GM18511 (cell line): ENCODE data around the gene SP1.
"Not testable (repeated sequence)": the region's sequence is repeated elsewhere in the genome, so short reads cannot be mapped to it uniquely, and the experiment has no call there.

Experiments
- ATAC-seq: cut with Tn5 transposase; IDR thresholded peaks from one replicate; pipeline ENCODE4 v1.9.1; 2021; ENCODE audit warnings: mild to moderate bottlenecking, moderate library complexity; ENCODE audit not compliant: unreplicated experiment

SP1 gene

DNA sequence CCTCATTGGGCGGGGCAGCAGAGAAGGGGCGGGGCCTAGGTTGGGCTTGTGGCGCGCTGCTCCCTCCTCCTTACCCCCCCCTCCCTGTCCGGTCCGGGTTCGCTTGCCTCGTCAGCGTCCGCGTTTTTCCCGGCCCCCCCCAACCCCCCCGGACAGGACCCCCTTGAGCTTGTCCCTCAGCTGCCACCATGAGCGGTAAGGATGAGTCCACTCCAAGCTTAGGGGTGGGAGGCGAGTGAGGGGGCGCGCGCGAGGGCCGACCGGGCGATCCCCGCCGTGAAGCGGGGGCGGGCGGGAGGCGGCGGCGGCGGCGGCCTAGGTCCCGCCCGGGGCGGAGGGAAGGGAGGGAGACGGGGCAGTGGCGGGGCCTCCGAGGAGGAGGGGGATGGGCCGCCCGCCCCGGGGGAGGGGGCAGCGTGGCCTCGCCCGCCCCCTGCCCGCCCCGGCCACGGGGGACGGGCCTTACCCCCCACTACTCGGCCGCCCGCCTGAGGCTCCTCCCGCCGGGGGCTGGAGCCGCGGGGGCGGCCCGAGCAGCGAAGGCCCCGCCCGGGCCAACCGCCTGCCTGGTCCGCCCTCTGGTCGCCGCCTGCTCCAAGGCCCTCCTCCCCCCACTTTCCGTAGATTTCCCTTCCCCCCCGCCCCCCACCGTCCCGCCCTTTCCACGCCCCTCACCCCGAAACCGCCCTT lies at the start of gene SP1:
TSS of gene SP1 (plus strand) at position 73 of the 690 bp plus-strand sequence. CDS start at position 189, 116 bp downstream.
- ATAC-seq = peak; percentile 46

DNA sequence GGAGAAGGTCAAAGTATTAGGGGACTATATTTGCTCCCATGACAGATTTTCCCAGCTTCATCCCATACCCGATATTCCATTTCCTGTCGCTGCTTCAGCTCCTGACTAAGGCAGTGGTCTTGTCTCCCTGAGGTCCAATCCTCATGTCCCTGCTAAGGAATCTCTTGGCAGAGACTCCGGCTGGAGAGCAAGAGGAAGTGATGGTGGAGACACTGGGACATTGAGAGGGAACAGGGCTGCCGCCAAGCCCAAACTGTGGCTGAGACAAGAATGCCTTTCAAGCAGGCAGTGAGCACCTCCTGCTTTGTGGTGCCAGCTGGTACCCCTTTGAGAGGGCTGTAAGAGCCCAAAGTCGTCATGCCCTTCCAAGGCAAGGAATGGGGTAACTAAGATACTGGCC lies 49.3 kb upstream of the SP1 start:
- ATAC-seq = no peak

DNA sequence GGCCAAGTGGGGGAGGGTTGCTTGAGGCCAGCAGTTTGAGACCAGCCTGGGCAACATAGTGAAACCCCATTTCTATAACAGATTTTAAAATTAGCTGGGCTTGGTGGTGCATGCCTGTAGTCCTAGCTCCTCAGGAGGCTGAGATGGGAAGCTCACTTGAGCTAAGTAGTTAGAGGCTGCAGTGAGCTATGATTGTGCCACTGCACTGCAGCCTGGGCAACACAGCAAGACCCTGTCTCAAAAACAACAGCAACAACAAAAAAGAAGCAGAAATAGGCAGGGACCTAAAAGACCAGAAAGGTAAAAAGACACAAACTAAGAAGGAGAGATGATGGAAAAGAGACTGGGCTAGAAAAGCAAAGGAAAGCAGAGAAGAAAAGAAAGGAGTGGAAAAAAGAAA lies 47.6 kb upstream of the SP1 start:
- ATAC-seq = not testable (repeated sequence)

DNA sequence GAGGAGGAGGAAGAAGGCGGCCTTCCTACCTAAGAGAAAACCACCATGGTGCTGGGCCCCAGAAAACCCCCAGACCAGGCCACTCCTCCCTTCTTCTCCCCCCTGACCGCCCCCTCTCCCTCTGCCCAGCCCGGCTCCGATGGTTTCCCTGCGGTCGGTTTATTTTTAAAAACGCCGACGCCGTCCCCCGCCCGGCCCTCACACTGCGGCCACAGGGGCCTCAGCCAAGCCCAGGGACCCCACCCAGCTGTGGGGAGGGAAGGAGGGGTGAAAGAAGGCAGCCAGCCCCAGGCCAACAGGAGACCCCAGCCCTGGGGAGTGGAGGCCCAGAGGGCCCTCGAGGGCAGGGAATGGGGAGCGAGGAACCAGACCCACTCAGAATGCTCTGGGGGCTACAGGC lies 47.2 kb upstream of the SP1 start:
- ATAC-seq = no peak

DNA sequence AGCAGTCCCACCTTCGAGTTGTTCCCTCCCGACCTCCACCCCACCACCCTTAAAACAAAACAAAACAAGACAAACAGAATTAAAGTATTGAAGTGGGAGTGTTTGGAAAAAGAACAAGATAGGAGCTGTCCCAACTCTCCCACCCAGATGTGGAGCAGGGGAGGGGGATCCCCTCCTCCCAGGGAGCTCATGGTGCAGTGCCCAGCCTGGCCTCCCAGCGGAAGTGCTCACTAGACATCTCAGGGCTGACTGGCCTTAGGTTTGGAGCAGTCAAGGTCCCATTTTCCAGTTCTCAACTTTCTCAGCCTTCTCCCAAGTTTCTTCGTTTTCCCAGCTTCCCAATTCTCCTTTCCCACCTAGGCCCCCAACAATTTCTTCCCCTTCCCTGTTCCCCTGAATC lies 46.7 kb upstream of the SP1 start:
- ATAC-seq = no peak

DNA sequence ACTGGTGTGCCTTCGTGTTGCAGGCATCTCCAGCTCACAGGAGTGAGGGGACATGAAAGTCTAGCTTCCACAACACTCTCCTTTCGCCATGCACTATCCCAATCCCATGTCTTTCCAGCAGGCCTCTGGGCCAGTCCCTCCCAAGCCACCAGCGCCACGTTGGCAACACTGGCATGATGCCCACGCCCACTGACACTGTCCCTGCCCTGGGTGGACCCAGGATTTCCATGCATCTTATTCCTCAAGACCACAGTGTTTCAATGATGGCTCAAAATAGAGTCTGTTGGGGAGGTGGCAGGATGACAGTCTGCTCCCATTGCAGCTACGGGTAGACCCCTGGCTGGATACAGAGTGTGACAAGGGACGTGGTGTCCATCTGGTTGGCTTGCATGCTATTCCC lies 46.1 kb upstream of the SP1 start:
- no peak for ATAC-seq

DNA sequence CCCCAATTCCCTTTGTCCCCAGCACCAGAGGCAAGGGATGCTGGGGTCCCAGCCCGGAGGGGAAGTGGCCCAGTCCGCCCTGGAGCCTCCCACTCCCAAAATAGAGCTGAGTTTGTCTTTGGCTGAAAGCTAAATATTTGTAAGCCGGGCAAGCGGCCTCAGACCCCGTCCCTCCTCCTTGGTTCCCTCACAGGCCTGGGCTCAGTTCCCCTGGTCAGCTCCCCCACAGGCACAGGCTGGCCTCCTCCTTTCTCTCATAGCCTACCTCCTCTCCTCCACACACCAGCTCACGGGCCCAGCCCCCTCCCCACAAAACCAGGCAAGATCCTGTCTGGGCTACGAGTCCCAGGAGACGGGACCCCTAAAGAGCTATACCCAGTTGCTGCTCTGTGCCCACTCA lies 45.2 kb upstream of the SP1 start:
- ATAC-seq = no peak

DNA sequence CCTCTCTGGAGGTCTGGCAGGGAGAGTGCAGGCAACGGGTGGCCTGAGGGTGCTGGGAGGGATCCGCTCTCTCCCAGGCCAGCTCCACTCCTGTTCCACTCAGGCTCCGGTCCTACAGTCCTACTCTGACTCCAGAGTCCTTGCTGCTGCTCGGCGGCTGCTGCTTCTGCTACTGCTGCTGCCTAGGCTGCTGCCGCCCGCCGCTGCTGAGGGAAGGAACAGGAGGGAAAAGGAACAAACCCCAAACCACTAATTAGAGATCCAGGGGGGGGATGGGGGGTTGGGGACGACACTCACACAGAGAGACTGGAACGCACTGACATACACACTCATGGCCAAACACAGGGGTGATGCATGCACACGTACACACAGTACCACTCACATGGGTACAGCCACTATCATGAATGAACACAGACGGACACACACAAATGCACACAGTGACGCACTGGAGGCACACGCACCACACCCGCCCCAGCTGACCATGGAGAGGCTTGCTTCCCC lies 43.7 kb upstream of the SP1 start, which contains the start of gene SP7:
TSS of gene SP7 (minus strand) at position 174 of the 501 bp plus-strand sequence. CDS start 708 bp downstream, outside the sequence.
- ATAC-seq = no peak

DNA sequence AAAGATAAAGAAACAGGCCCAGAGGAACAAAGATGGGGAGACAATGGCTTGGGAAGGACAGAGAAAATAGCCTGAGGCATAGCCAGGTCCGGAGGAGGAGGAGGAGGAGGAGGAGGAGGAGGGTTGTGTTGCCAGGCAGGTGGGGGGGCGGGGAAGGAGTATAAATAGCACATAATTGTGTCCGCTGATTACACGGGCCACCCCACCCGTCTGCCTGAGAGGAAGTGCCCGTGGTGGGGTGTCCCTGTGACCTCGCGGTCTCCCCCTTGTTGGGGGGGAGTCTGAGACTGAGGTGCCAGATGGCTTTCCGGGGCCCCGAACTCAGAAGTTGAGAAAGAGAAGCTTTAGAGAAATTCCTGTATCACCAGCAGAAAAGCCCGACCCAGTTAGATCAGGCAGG lies 42.0 kb upstream of the SP1 start:
- no peak for ATAC-seq

DNA sequence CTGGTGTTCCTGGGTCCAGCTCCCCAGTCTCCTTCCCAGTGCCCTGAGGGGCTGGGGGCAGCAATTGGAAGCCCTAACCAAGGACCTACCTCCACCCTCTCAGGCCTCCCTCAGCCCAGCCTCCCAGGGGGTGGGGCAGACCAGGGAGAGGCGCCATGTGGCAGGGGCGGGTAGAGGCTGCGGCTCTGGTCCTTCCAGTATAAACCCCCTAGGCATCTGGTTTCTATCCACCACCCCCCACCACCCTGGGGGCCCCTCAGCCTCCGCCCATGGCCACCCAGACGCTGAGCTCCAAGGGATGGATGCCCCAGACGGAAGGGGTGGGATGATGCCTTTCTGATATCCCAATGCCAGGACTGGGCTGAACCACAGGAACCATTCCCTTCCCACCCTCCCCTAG lies 41.1 kb upstream of the SP1 start:
- no peak for ATAC-seq

DNA sequence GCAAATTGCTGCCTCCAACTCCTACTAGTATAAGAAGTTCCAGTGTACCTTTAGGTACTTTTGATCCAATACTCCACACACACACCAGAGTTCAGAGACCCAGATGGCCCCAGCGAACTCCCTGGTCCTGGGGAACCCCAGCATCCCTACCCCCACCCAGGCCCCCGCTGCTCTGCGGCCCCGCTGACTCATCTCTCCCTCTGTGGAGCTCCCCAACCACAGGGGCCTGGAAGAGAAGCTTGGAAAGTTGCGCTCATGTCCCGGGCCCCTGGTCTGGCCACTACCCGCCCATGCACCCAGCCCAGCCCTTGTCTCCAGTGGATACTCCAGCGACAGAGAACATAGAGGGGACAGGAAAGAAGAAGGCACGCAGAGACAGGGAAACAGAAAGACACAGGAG lies 39.6 kb upstream of the SP1 start:
- no peak for ATAC-seq

DNA sequence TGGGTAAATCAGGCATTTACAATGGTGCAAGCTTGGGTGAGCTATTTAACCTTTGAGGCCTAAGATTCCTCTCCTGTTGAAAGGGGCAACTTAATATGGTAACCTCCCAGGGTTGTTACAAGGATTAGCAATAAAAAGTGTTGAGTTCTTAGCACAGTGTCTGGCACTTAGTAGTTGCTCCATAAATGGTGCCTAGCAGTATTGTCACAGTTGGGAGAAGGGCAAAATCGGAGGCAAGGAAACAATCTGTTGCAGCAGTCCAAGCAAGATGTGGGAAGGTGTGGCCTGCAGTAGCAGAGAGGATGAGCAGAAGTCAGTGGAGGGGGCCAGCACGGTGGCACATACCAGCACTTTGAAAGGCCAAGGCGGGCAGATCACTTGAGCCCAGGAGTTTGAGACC lies 36.5 kb upstream of the SP1 start:
- no peak for ATAC-seq

DNA sequence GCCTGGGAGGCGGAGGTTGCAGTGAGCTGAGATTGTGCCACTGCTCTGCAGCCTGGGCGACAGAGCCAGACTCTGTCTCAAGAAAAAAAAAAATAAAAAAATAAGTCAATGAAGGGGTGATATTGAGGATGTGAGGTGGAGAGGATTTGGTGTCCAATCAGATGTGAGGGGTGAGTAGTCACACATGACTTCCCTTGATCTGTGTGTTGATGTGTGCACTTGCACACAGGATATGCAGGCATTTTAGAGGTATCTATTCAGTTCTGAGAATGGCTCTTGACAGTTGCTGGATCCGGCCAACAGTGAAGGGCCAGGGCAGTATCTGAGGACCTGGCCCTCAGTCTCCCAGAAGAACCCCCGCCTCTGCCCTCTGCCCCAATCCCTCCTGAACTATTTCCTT lies 36.0 kb upstream of the SP1 start:
- ATAC-seq = no peak

DNA sequence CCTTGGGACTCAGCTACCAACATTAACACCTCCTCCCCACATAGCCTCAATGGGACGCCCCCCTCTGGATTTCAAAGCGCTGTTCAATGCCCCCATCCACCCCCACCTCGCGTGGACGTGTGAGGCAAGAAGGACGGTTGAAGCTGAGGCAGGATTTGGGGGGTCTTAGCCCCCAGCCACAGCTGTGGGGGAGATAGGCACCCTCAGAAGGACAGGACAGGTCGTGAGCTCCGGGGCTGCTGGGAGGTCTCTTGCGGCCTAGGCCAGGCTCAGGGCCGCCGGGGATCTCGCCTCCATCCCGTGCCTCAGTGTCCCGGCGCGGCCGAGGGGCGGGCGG lies 35.5 kb upstream of the SP1 start:
- ATAC-seq = no peak

DNA sequence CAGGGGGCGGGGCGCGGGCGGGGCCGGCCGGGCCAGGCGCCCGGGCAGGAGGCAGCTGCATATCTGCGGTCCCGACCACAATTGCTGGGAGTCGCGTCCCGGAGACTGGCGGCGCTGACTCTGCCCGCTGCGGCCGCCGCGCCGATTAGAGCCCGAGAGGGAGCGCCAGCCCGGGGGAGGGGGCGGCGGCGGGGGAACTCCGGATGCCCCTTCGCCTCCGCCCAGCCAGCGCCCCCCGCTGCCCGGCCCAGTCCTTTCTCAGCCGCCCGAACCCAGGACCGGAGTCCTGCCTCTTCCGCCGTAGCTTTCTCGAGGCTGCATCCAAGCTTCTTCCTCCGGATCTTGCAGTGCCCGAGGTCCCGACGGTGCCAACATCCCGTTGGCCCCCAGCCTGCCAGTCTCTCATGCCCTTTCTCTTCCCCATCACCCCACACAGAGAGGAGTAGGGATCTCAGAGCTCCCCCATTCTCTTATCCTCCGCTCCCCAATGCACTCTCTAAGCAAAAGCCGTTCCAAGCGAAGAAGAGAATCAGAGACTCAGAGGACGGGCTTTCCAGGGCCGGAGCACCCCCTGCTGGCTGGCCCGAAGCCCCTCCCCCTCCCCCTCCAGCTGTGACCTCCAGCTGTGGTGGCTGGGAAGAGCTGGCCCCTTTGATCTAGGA lies 35.0 kb upstream of the SP1 start:
- ATAC-seq = peak; percentile 81

DNA sequence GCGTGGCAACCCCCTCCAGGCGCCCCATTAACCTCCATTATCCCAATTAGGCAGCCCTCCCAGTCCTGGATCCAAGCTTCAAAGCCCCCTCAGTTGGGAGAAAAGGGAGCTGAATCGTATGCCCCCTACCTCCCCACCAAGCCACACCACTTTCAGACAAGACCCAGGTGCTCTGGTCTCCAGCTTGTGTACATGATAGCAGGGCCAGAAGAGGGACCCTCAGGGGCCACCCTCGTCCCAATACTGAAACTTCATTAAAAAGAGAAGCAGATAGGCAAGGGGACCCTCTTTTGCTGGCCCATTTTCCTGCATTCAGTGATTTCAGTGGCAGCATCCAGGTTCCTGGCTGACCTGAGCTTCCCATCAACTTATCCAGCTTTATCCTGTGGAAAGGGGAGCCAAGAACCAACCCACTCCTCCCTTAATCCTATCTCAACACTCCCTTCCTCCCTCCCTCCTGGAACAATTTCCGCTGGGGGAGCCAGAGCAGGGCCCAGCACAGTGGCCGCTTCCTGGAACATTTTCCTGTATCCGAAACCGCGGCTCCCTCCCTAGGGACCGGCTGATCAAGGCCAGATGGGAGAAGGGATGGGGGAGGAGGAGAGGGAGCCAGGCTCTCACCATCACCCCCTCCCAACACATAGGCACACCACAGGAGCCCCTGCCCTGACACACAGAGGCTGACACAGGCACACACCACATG lies 34.3 kb upstream of the SP1 start:
- ATAC-seq = peak; percentile 6

DNA sequence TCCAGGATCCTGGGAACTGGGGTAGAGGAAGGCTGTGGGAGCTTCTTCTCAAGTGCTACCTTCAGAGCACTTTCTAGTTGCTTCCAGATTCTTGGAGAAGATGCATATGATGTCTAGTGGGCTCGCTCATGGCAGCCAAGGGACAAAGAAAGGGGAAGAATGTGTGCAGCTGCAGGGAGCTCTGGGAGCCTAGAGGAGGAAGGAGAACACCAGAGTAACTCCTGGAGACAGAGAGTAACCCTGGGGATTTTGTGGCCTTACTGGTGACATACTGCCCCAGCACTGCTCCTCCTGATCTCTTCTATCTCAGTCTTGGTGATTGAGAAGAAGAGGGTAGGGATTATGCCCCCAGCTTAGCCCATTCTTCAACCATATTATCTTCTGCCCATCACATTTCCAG lies 33.5 kb upstream of the SP1 start:
- no peak for ATAC-seq

DNA sequence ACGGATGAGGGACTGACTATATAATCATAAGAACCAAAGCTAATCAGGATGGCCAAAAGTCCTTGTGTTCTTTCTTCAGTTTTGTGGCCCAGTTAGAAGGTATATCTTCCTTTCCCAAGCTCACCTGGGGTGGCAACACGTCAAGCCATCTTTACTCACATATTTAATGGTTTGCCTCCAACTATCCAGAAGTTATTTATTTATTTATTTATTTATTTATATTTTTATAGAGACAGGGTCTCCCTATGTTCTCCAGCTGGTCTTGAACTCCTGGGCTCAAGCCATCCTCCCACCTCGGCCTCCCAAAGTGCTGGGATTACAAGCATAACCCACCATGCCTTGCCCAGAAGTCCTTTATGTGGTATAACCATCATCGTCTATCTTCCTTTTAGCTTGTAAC lies 32.1 kb upstream of the SP1 start:
- ATAC-seq = no peak

DNA sequence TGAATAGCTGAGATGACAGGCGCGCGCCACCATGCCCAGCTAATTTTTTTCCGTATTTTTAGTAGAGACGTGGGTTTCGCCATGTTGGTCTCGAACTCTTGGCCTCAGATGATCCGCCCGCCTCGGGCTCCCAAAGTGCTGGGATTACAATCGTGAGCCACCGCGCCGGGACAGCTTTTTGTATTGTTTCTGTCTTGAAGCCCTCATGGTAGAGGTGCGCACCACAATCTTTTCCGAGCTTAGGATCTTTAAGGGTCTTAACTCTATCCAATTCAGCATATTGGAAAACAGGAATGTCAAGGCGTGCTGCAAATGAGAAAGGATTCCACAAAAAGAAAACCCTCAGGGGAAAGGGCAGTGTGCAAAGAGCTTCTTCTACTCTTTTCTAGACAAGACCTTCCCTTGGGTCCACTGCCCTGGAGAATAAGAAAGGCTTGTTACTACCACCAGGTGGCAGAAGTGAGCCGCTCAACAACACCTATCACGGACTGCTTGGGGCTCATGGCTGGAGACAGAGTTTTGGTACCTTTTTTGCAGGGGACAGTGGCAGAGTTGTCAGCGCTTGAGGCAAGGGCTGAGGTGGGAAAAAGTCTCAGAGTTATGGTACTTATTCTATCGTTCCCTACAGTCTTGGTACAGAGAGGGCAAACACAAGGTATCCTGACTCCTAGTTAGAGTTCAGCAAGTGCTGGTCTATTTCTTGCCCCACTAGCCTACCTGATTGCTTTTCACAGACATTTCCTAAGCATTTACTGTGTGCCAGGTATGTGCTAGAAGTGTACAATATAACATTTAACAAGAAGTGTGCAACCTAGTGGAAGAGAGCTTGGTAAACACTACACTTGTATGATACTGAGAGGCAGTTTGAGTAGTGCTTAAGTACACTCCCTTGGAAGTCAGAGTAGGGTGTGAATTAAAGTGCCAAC lies 27.4 kb upstream of the SP1 start:
- ATAC-seq = peak; percentile 66

DNA sequence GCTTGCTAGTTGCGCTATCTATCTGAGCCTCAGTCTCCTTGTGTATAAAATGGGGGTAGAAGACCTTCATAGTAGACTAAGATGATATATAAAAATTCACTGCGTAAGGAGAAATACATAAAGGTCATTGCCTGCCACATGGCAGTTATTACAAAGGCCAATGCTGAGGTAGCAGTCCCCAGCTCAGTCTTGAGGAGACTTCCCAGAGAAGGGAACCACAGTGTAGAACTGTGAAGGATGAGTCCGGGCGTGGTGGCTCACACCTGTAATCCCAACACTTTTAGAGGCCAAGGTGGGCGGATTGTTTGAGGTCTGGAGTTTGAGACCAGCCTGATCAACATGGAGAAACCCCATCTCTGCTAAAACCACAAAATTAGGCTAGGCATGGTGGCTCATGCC lies 26.7 kb upstream of the SP1 start:
- ATAC-seq = no peak

DNA sequence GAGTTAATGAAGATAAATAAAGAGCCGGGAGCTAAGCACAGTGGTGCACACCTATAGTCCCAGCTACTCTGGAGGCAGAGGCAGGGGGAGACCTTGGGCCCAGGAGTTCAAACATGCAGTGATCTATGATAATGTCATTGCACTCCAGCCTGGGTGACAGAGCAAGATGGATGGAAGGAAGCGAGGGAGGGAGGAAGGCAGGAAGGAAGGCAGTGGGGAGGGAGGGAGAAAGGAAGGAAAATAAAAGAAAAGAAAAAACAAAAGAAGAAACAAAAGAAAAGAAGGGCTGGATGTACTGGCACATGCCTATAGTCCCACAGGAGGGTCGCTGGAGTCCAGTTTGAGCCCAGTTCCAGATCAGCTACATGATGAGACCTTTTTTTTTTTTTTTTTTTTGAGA lies 24.9 kb upstream of the SP1 start:
- ATAC-seq = no peak
